IMR-90 (cell line): ENCODE results near the gene RPL41. TPM values are rescaled to one million over a fixed set of nuclear protein-coding genes. Genes with fewer than 3 reads are reported as not detected.

Source experiments
- ATAC-seq: fragments of 200-7000 bp; cut with Tn5 transposase; 2 replicates; pipeline ENCODE4 v1.9.1; 2020; ENCODE audit warnings: low read depth, mild to moderate bottlenecking, moderate library complexity
- BruUV-seq: library from RNA; stranded (reverse); fragments of 400-500 nt; replicated peaks from 2 replicates; lab custom pipeline; 2021; lab: Mats Ljungman, UMichigan
- CTCF ChIA-PET: fragments of 300-600 bp; formaldehyde crosslinking; extraction: SDS; loops from one replicate; lab custom pipeline; 2021; ENCODE audit warnings: antibody characterized with exemption; lab: Yijun Ruan, JAX
- POLR2A ChIA-PET: fragments of 300-600 bp; sonication (Branson Sonifier 250); formaldehyde crosslinking; loops from one replicate; lab custom pipeline; 2022; ENCODE audit warnings: antibody characterized with exemption; ENCODE audit not compliant: unreplicated experiment; lab: Charles Lee
- DNase-seq: peaks from one replicate; pipeline ENCODE4 v3.0.0; 2013
- H2AFZ ChIP-seq: replicated peaks from 2 replicates; pipeline ENCODE3; 2013; ENCODE audit warnings: low read length, mild to moderate bottlenecking; ENCODE audit not compliant: poor library complexity
- H2AK5ac ChIP-seq: 2 replicates; pipeline ENCODE4 v1.6.1; 2013; ENCODE audit warnings: low read depth, low read length, inconsistent platforms
- H2AK9ac ChIP-seq: replicated peaks from 2 replicates; pipeline ENCODE3; 2013; ENCODE audit warnings: mild to moderate bottlenecking, low read depth, low read length, moderate library complexity; ENCODE audit not compliant: poor library complexity
- H2BK120ac ChIP-seq: 2 replicates; pipeline ENCODE4 v1.6.1; 2013; ENCODE audit warnings: low read depth, low read length, inconsistent platforms
- H2BK15ac ChIP-seq: 3 replicates; pipeline ENCODE4 v1.6.1; 2013; ENCODE audit warnings: low read depth, low read length, inconsistent platforms
- H2BK20ac ChIP-seq: 2 replicates; pipeline ENCODE4 v1.6.1; 2013; ENCODE audit warnings: low read depth, mild to moderate bottlenecking, inconsistent platforms, low read length, moderate library complexity
- H2BK5ac ChIP-seq: 2 replicates; pipeline ENCODE4 v1.6.1; 2013; ENCODE audit warnings: mild to moderate bottlenecking, low read depth, low read length, inconsistent platforms; ENCODE audit not compliant: poor library complexity, severe bottlenecking
- H3K14ac ChIP-seq: replicated peaks from 2 replicates; pipeline ENCODE4 v1.6.1; 2013; ENCODE audit warnings: low read depth, low read length, inconsistent platforms
- H3K18ac ChIP-seq: 2 replicates; pipeline ENCODE4 v1.6.1; 2013; ENCODE audit warnings: low read depth, low read length, control low read depth
- H3K23ac ChIP-seq: 2 replicates; pipeline ENCODE4 v1.6.1; 2013; ENCODE audit warnings: low read depth, low read length, inconsistent platforms
- H3K27ac ChIP-seq: 2 replicates; pipeline ENCODE4 v1.5.1; 2013; ENCODE audit warnings: mild to moderate bottlenecking, control low read depth, low read length; ENCODE audit not compliant: insufficient read depth
- H3K27me3 ChIP-seq: 2 replicates; pipeline ENCODE4 v1.6.1; 2013; ENCODE audit warnings: low read length; ENCODE audit not compliant: control insufficient read depth, insufficient read depth
- H3K36me3 ChIP-seq: 2 replicates; pipeline ENCODE4 v1.6.1; 2013; ENCODE audit warnings: low read length, mixed read lengths; ENCODE audit not compliant: control insufficient read depth, insufficient read depth
- H3K4ac ChIP-seq: 2 replicates; pipeline ENCODE4 v1.6.1; 2013; ENCODE audit warnings: low read depth, low read length, inconsistent platforms
- H3K4me1 ChIP-seq: 2 replicates; pipeline ENCODE4 v1.6.1; 2013; ENCODE audit warnings: low read length, mixed read lengths; ENCODE audit not compliant: control insufficient read depth, insufficient read depth
- H3K4me2 ChIP-seq: 2 replicates; pipeline ENCODE4 v1.6.1; 2013; ENCODE audit warnings: low read depth, mild to moderate bottlenecking, control low read depth, low read length, moderate library complexity
- H3K4me3 ChIP-seq: 2 replicates; pipeline ENCODE4 v1.5.1; 2013; ENCODE audit warnings: low read depth, mild to moderate bottlenecking, control low read depth, low read length, moderate library complexity; ENCODE audit not compliant: insufficient read depth
- H3K56ac ChIP-seq: 2 replicates; pipeline ENCODE4 v1.6.1; 2013; ENCODE audit warnings: low read length, inconsistent platforms; ENCODE audit not compliant: insufficient read depth; ENCODE audit errors: extremely low read depth
- H3K79me1 ChIP-seq, 2 experiments: 2 replicates each; pipeline ENCODE4 v1.6.1; 2013; ENCODE audit warnings: low read length in 2 of 2, inconsistent platforms in 1 of 2, low read depth in 1 of 2
- H3K9ac ChIP-seq: 2 replicates; pipeline ENCODE4 v1.6.1; 2013; ENCODE audit warnings: low read depth, low read length, control low read depth
- H3K9me1 ChIP-seq: 2 replicates; pipeline ENCODE4 v1.6.1; 2013; ENCODE audit warnings: low read length, inconsistent platforms; ENCODE audit not compliant: insufficient read depth
- H3K9me3 ChIP-seq: 2 replicates; pipeline ENCODE4 v1.6.1; 2013; ENCODE audit warnings: low read length; ENCODE audit not compliant: control insufficient read depth, insufficient read depth
- H4K20me1 ChIP-seq: 2 replicates; pipeline ENCODE4 v1.6.1; 2013; ENCODE audit warnings: low read length, inconsistent platforms; ENCODE audit not compliant: insufficient read depth
- H4K5ac ChIP-seq: 2 replicates; pipeline ENCODE4 v1.6.1; 2013; ENCODE audit warnings: mild to moderate bottlenecking, low read depth, low read length, control low read depth
- H4K8ac ChIP-seq, 2 experiments: 2 replicates each; pipeline ENCODE4 v1.6.1; 2013; ENCODE audit warnings: low read depth in 2 of 2, low read length in 2 of 2, control low read depth in 1 of 2, inconsistent platforms in 1 of 2
- H4K91ac ChIP-seq: 2 replicates; pipeline ENCODE4 v1.6.1; 2013; ENCODE audit warnings: low read depth, low read length, inconsistent platforms; ENCODE audit not compliant: insufficient read depth
- BHLHE40 ChIP-seq: fragments of 150-350 bp; IDR thresholded peaks from 2 replicates; pipeline ENCODE4 v1.6.1; 2016; ENCODE audit warnings: mild to moderate bottlenecking, low read depth, low read length
- FOS ChIP-seq: fragments of 150-350 bp; IDR thresholded peaks from 2 replicates; pipeline ENCODE4 v1.6.1; 2016; ENCODE audit warnings: low read depth, low read length
- WGBS, 2 experiments: methylation state at CpG; one replicate each; pipeline versions ENCODE4 v1.1.5 to v1.1.7; 2013; ENCODE audit warnings: missing lambda C conversion rate in 2 of 2; ENCODE audit not compliant: insufficient read length in 1 of 2; ENCODE audit errors: extremely low coverage in 2 of 2; 5-methylcytosine and 5-hydroxymethylcytosine counted together
- dilution Hi-C: fragments of 300-500 bp; cut with HindIII; formaldehyde crosslinking; loops from one replicate; pipeline ENCODE4 v1.14.3; 2018; ENCODE audit warnings: low sequenced_read_pairs; ENCODE audit not compliant: unreplicated experiment
- in situ Hi-C: fragments of 300-500 bp; cut with MboI; formaldehyde crosslinking; loops from 3 replicates; pipeline ENCODE4 v1.14.3; 2019; ENCODE audit warnings: low sequenced_read_pairs, inconsistent platforms, mixed read lengths
- intact Hi-C: fragments of 100-400 bp; cut with micrococcal nuclease; formaldehyde crosslinking; loops from 2 replicates; pipeline ENCODE4 v1.10.0; 2022
- polyA plus RNA-seq, 3 experiments: library from polyadenylated mRNA; depleted of rRNA; stranded (reverse); fragments of >200 nt; gene quantifications; 2 replicates each; pipeline ENCODE4 v1.2.3, GENCODE V29; 2012; ENCODE audit warnings: low replicate concordance in 1 of 3
- total RNA-seq: library from RNA; depleted of rRNA; stranded (reverse); fragments of >200 nt; gene quantifications from 2 replicates; pipeline ENCODE4 v1.2.3, GENCODE V29; 2012

Gene RPL41
- total and polyA plus RNA-seq, 2 of the 4 experiments (the other 2 are of a cell fraction) = 1,119 to 9,394 TPM

GRCh38 chr12:56105609-56105902 lies 10.9 kb upstream of the RPL41 start:
- H3K9me1 ChIP-seq = 0 out of 2 replicates have a peak, but pooled peaks cover 2% of the 10 kb centered on the region
- H3K4me2 ChIP-seq = peak overlapping the region; percentile 90
- in situ Hi-C loops = no loop called here
- H4K5ac ChIP-seq = no peak overlapping the region
- peak overlapping the region; percentile 91 for H3K23ac ChIP-seq
- ATAC-seq (no peak), DNase-seq (no peak)
- no peaks in the 10 kb centered on the region for H3K27me3 ChIP-seq
- ChIA-PET CTCF (no interaction called here), POLR2A (no interaction called here)
- peak overlapping the region; percentile 52; the same call in 1 of the 2 replicates for H2AK5ac ChIP-seq
- dilution Hi-C loops = no loop called here
- peak overlapping the region; percentile 65; the same call in 1 of the 2 replicates for H3K14ac ChIP-seq
- intact Hi-C loops = loop anchor here (1.0 to 10.0 kb wide), 3 partner anchors 111 to 367 kb away; partner anchors contain the start of genes ORMDL2, SARNP and SUOX
- H3K79me1 ChIP-seq = peaks cover 17 to 28% of the 10 kb centered on the region in 2 experiments; a peak in 3 of 4 replicates
- H3K4me1 ChIP-seq = peaks cover 5% of the 10 kb centered on the region; the same call in 1 of the 2 replicates
- peaks cover 12% of the 10 kb centered on the region for H4K20me1 ChIP-seq
- H2BK15ac ChIP-seq = no peak overlapping the region
- H3K36me3 ChIP-seq = peaks cover 25% of the 10 kb centered on the region
- H3K4ac ChIP-seq = peak overlapping the region; percentile 31; the same call in 1 of the 2 replicates
- H4K91ac ChIP-seq = no peak overlapping the region
- peak overlapping the region; percentile 50 for H3K56ac ChIP-seq
- no TSS peak for BruUV-seq
- no peak overlapping the region for H2BK120ac ChIP-seq
- no peak overlapping the region for H2BK5ac ChIP-seq
- H2AFZ ChIP-seq = no peak overlapping the region
- H3K9ac ChIP-seq = peak overlapping the region; percentile 97
- TF ChIP-seq BHLHE40 = no peak
- TF ChIP-seq FOS = no peak
- WGBS, 2 experiments = no CpG with 5 or more reads among the region's 2 CpGs
- H2BK20ac ChIP-seq = no peak overlapping the region
- peak overlapping the region; percentile 88 for H3K4me3 ChIP-seq
- H2AK9ac ChIP-seq = no peak overlapping the region
- H3K27ac ChIP-seq = no peak overlapping the region
- H3K9me3 ChIP-seq = no peaks in the 10 kb centered on the region
- no peak overlapping the region for H3K18ac ChIP-seq
- H4K8ac ChIP-seq = 0 out of 4 replicates have a peak overlapping the region, but pooled peaks of 1 of the 2 experiments have one; percentile 85
